Measurements from ENCODE around the gene RIGI.
"Not testable (repeated sequence)": the region's sequence is repeated elsewhere in the genome, so short reads cannot be mapped to it uniquely, and the experiment has no call there.

Gene RIGI

DNA sequence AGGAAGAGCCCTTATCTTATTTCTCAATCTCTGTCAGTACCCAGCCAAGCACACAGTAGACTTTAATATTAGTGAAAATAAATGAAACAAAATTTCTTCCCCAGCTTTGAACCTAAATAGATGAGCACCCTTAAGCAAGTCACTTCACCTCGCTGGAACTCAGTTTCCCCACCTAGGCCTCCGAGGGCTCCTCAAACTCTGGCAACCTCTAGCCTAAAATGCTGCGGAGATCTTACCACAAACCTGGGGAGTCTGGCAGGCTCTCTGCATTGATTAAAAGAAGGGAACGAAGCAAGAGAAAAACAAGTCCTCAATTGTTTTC is 326 bp downstream of the RIGI start:
- peak; percentile 24 for DNase-seq

GRCh38 chr9:32524892-32525708 is 896 bp downstream of the RIGI start:
- no peak for DNase-seq

- not testable (repeated sequence) for DNase-seq
These were observed 1.5 kb downstream of the RIGI start for GRCh38 chr9:32524558-32524891.

- DNase-seq, result no peak
These were observed 2.1 kb downstream of the RIGI start for GRCh38 chr9:32523910-32524309.

GRCh38 chr9:32518276-32518675 is 7.7 kb downstream of the RIGI start:
- DNase-seq, result no peak

- DNase-seq, result no peak
These were observed 9.8 kb downstream of the RIGI start for GRCh38 chr9:32516241-32516640.

DNA sequence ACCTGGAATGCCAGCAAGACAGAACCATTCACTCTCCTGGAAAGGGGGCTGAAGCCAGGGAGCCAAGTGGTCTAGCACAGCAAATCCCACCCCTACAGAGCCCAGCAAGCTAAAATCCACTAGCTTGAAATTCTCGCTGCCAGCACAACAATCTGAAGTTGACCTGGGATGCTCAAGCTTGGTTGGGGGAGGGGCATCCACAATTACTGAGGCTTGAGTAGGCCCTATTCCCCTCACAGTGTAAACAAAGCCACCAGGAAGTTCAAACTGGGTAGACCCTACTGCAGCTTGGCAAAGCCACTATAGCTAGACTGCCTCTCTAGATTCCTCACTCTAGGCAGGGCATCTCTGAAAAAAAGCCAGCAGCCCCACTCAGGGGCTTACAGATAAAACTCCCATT is 17.3 kb downstream of the RIGI start:
- no peak for DNase-seq

DNA sequence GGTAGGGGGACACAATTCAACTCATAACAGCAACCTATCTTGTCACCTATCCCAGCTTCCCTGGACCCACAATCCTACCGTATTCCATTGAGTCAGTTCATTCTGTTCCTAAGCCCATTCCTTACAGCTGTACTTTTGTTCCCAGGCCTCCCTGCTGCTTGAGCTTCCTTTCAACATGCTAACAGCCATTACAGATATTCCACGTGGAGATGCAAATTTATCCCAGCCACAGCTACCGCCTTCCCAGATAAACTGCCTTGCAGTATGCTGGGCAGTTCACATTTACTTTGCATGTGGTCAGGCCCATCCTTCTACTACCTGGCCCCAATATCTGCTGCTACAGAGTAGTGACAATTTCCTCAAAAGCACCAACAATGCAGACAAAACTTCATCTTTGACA is 23.0 kb downstream of the RIGI start:
- DNase-seq, result no peak

DNA sequence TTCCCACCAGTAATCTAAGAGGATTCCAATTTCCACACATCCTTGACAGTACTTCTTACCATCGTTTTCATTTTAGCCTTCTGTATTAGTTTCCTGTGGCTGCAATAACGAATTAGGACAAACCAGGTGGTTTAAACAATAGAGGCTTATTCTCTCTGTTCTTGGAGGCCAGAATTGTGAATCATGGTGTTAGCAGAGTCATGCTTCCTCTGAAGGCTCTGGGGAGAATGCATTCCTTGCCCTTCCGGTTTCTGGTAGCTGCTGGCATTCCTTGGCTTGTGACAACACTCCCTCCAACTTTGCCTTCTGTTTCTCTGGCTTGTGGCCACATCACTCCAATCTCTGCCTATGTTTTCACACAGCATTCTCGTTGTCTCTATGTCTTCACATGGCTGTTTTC is 23.5 kb downstream of the RIGI start:
- no peak for DNase-seq

- no peak for DNase-seq
These were observed 24.1 kb downstream of the RIGI start for GRCh38 chr9:32501868-32502267.

GRCh38 chr9:32500768-32501167 is 25.2 kb downstream of the RIGI start:
- DNase-seq, result no peak

DNA sequence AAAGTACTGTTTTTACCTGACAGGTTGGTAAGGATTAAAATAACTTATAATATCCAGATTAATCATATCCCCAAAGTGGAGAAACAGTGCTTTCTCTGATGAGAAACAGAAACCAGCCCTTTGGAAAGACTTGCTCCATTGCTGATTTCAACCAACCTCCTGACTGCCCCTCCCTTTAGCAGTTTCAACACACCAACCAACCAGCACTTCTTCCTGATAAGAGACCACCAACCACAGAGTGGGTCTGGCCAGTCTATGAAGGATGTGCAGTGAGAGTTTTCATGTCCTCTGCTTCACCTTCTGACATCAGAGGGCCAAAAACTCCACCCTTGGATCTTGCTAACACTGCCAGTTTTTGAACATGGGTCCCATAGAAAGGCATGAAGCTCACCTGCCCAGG is 28.1 kb downstream of the RIGI start:
- DNase-seq, result no peak

GRCh38 chr9:32490601-32491000 is 35.4 kb downstream of the RIGI start:
- no peak for DNase-seq

DNA sequence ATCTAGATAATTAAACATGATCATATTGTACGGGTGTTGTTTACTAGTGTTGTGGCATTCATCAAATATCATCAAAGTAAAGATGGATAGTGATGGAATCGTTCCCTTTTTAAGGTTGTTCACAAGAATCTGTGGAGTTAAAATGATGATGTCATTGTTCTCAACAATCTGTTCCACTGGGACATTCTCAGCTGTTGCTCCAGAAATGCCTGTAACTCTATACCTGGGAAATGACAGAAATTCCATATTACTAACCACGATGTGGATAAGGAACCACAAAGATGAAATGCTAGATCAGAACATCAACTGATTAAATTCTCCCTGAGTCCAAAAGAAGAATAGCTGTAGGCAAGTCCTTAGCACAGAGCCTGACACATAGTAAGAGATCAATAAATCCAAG is 38.0 kb downstream of the RIGI start:
- no peak for DNase-seq

DNA sequence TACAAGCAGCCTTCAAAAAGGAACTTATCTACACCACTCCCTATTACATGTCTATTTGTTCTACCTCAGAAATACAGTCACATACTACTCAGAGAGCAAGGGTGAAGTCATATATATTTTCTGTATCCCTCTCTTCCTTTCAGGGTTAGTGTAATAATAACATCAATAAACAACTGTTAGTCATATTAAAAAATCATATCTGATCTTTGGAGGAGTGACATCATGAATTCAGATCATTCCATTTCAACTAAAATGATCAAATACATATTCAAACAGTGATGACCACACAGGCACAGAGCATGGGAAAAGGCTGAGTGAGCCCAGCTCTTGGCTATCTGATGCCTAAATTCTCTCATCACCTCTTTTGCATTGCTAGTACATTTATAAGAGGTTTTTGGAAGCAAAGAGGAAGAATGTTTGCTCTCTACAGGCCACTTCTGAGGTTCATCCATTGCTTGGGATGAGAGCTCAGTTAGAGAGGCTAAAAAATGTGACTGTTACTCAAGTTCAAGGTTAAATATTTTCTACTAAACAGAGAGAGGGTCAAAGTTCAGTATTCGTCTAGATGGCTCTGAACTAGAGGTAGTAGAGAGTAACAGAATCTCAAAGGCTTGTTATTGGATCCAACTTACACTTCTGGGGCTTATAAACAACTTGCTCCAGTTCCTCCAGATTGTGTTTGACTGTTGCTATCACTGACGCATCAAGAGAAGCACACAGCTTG is 39.0 kb downstream of the RIGI start:
- DNase-seq, result no peak

DNA sequence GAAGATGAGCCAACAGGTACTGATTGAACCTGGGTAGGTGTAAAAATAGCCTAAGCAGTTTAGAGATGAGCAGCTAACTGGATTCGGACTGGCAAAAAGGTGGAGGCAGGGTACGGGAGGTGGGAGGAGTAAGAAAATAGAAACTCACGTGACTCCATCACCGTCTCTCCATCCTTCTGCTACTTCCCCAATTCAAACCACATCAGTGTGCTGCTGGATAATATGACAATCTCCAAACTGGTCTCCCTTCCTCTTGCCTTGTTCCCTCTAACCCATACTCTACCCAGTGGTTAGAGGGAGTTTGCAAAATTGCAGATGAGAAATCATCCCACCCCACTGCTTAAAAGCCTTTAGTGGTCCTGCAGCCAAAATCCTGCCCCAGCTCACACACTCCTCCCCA is 42.7 kb downstream of the RIGI start:
- DNase-seq, result no peak

All from NCI-H2107 (cell line).